HG03571 (cell line): ENCODE measurements around the gene KIF26A.

ENCODE experiments used
- ATAC-seq: cut with Tn5 transposase; IDR thresholded peaks from one replicate; pipeline ENCODE4 v1.9.1; 2021; ENCODE audit not compliant: unreplicated experiment

Gene KIF26A

DNA sequence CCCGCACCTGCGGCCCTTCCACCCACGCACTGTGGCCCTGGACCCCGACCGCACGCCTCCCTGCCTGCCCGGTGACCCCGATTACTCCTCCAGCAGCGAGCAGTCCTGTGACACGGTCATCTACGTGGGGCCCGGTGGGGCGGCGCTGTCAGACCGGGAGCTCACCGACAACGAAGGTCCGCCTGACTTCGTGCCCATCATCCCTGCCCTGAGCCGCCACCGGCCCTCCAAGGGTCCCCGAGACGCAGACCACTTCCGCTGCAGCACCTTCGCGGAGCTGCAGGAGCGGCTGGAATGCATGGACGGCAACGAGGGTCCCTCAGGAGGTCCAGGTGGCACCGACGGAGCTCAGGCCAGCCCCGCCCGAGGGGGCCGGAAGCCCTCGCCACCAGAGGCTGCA lies 36.7 kb downstream of the KIF26A start:
- ATAC-seq: no peak

DNA sequence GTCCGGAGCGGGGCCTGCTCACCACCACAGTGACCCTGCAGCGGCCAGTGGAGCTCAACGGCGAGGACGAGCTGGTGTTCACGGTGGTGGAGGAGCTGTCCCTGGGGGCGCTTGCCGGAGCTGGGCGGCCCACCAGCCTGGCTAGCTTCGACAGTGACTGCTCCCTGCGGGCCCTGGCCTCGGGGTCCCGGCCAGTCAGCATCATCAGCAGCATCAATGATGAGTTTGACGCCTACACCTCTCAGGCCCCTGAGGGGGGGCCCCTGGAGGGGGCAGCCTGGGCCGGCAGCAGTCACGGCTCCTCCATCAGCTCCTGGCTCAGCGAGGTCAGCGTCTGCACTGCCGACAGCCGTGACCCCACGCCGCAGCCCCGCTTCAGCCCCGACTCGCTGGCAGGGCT lies 37.4 kb downstream of the KIF26A start:
- no peak for ATAC-seq

DNA sequence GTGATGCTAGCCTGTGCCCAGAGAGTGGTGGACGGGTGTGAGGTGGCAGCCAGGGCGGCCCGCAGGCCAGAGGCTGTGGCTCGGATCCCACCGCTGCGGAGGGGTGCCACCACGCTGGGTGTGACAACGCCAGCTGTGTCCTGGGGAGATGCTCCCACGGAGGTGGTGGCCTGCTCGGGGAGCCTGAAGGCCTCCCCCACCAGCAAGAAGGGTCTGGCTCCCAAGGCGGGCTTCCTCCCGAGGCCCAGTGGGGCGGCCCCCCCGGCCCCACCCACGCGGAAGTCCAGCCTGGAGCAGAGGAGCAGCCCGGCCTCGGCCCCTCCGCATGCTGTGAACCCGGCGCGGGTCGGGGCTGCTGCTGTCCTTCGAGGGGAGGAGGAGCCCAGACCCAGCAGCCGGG lies 38.2 kb downstream of the KIF26A start:
- ATAC-seq: no peak

DNA sequence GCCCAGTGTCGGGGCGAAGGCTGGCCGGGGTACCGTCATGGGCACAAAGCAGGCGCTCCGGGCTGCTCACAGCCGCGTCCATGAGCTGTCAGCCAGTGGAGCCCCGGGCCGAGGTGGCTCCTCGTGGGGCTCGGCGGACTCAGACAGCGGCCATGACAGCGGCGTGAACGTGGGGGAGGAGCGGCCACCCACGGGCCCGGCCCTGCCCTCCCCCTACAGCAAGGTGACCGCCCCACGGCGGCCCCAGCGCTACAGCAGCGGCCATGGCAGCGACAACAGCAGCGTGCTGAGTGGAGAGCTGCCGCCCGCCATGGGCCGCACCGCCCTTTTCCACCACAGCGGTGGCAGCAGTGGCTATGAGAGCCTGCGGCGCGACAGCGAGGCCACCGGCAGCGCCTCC lies 39.0 kb downstream of the KIF26A start:
- ATAC-seq: no peak

DNA sequence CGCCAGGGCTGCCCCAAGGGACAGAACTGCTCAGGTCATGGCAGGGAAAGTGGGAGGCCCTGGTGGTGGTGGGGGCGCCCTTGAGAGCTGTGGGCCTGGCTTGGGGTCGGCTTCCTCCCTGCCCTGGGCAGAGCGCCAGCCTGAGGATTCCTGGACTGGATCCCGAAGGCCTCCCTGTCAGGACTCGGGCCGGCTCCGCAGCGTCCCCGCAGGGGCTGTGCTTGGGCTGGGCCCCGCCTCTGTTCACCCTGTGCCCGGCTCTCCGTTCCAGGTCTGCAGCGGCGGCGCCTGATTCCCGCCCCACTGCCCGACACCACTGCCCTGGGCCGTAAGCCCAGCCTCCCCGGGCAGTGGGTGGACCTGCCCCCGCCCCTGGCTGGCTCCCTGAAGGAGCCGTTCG lies 39.9 kb downstream of the KIF26A start:
- no peak for ATAC-seq

DNA sequence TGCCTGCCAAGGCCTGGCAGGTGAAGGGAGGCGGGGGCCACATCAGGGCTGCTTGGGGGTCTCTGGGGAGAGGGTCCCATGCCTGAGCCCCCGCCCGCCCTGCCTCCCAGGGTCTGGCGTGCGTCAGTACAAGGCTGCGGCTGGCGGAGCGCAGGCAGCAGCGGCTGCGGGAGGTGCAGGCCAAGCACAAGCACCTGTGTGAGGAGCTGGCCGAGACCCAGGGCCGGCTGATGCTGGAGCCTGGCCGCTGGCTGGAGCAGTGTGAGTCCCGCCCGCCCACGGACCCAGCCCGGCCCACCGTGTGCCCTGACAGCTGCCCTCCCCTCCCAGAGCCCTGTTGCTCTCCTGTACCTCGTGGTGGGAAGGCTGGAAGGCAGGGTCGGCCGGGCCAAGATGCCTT lies 40.7 kb downstream of the KIF26A start:
- no peak for ATAC-seq

DNA sequence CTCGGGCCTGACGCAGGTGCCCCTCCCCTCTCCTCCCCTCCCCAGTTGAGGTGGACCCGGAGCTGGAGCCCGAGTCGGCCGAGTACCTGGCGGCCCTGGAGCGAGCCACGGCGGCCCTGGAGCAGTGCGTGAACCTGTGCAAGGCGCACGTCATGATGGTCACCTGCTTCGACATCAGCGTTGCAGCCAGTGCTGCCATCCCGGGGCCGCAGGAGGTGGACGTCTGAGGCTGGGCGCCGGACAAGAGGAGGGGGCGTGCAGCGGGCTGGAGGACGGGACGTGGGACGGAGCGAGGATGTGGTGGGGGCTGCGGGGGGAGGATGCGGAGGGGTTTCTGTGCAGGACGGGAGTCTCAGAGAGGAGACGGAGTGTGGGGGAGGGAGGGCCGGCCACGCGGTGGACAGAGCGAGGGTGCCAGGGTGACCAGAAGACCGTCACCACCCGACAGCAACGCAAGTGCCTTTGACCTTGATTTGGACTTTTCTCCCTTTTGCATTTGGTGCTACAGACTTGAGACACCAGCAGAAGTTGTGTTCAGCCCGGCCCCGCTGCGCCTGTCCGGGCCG lies 41.3 kb downstream of the KIF26A start:
- ATAC-seq: no peak

DNA sequence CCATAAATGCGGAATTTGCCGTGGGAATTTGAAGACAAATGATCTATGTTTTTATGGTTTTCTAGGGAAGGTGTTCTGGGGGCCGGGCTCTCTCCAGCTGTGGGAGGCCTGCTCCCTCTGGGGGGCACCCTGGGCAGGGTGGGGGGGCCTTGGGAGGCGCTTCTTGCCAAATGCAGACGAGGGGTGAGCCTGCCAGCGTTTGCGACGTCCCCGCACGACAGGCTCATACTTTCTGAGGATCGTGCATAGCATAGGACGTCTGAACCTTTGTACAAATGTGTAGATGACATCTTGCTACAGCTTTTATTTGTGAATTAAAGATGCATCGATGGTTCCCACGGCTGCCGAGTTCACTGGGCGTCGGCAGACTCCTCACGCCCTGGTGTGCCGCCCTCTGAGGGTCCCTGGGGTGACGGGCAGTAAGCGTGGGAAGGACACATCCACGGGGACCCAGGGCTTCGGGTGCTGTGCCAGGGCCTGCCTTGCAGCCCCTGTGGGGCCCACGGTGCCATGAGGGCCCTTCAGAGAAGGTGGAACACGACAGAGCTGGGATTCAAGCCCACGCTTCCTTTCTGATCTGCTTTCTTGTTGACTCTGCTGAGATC lies 42.3 kb downstream of the KIF26A start:
- no peak for ATAC-seq

DNA sequence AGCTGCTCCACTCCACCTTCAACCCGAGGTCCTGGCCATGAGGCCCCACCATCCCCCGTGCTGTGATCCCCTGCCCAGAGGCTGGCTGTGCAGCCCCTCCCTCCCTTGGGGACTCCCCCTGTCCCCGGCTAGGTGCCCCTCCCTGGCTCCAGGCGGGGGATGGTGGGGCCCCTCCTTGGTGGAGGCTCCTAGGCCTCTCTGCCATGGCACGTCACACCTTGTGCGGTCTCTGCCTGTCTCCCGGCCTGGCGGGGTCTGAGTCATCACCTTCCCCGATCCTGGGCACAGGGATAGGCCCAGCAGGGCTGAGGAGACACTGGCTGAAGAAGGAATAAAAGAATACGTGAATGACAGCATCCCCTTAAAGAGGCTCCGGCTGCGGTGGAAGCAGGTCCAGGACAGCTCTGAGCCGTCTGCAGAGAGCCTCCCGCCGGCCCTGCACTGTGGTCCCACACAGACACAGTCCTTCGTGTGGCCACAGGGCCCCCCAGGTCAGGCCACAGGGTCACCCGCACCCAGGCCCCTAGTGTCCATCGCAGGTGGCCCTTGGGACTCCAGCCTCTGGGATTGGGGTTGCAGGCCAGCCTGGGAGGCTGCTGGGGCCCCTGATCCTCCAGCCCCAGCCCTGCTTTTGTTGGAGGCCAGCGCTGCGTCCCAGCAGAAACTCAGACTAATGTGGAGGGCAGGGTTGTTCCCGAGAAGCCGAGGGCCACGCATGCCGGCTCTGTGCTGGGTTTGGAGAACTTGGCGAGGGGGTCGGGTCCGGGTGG lies 43.6 kb downstream of the KIF26A start:
- ATAC-seq: no peak

DNA sequence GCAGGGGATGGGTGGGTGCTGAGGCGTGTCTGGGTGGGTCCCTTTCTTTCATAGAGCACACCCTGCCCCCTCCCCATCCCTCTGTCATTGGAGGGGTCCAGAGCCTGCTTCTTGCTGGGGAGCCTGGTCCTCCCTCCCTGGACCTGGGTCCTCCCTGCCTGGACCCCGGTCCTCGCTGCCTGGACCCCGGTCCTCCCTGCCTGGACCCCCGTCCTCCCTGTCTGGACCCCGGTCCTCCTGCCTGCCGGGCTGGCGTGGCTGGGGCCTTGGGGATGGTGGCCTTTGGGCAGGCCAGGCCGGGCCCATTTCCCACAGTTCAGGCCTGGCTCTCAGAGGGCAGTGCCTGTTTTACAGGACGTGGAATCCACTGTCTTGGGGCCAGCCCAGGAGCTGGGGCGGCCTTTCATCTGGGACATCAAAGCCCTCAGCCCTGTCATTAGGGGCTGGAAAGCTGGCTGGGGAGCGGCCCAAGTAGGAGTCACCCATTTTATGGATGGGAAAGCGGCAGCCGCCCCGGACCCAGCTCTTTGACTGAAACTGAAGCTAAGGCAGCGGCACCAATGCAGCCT lies 44.6 kb downstream of the KIF26A start:
- no peak for ATAC-seq

DNA sequence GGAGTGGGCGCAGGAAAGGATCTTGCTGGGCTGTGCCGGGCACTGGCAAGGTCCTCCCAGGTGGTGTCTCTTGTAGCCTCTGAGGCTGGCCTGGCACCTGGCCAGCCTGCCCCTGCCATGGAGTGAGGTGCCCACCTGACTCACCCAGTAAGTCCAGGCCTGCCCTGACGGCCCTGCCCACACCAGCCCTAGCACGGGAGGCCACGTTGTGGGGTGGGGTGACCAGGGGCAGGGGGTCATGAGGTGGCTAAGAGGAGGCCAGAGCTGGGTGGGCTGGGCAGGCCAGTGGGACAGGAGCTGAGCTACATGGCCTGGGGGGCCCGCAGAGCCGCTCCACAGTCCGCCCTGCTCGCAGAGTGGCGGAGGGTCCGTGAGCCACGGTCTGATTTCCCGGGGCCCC lies 45.4 kb downstream of the KIF26A start:
- no peak for ATAC-seq

DNA sequence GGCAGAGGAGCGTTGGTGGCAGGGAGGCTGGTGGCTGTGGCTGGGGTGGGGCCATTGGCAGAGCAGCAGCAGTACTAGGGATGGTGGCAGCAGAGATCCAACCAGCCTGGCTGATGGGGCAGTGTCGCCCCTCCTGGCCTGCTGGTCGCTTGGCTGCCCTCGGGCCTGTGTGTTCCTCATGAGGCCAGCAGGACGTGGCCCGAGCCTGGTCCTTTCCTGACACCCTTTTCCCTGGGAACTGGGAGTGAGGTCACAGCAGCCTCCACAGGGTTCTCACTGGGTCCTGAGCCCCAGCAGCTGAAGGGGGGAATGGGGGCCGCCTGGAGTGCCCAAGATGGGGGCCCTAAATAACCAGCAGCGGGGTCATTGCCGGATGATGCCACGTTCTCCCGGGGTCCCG lies 46.1 kb downstream of the KIF26A start:
- no peak for ATAC-seq

DNA sequence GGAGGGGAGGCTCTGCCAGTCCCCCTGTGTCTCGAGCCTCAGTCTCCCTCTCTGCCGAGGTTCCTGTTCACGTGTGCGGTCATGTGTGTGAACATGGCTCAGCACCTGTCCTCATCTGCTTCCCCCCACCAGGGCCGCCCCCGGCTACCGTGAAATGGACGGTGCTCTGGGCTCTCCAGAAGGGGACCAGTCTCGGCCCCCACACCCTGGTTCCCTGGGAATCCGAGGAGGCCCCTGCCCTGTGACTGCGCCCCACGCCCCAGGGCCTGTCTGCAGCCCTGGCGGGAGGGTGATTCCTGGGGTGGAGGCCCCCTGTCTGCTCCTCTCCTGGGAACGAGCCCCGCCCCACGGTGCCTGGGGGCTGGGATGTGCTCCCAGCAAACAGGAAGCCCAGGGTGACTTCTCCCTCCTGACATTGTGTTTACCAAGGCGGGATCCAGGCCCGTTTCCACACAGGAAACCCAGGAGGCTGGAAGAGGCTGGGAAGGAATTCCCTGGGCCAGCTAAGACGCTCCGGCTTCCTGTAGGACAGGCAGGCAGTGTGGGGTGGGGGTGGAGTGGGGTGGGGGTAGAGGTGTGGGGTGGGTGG lies 46.6 kb downstream of the KIF26A start:
- no peak for ATAC-seq

DNA sequence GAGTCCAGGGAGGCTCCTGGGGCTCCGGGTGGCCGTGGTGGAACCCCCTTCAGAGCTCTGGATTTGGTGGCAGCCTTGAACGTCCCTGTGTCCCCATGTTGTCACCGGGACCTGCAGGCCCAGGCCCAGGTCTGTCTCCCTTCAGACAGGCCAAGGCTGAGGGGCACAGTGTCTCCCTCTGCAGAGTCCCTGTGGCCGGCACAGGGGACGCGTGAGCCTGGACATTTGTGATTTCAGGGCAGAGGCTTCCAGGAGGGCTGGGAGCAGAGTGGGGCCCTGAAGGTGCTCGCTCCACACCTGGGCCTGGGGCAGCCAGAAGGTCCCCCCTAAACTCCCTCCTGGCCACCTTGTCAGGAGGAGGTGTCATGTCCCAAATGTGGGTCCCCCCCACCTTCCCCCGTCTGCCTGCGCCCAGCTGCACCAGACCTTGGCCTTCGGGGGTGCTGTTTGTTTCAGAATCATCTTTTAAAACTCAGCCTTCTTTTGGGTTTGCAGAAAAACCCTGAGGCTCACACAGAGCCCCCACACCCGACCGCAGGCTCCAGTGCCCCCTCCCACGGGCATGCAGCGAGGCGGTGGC lies 47.6 kb downstream of the KIF26A start:
- ATAC-seq: no peak

DNA sequence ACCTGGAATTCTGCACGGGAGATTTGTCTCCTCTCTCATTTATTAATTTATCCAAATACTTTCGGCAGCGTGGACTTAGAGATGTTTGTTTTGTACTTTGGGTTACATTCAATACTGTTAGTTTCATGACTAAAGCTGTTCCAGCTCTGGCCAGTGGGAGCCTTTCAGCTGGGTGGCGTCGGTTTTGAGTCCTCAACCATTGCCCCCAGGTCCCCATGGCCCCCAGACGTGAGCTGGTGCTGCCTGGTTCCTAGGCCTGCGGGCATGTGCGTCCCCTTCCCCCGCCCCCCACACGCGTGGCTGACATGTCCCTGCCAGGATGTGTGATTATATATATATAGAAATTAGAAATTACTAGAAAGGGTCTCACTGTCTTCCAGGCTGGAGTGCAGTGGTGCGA lies 48.2 kb downstream of the KIF26A start:
- ATAC-seq: no peak

DNA sequence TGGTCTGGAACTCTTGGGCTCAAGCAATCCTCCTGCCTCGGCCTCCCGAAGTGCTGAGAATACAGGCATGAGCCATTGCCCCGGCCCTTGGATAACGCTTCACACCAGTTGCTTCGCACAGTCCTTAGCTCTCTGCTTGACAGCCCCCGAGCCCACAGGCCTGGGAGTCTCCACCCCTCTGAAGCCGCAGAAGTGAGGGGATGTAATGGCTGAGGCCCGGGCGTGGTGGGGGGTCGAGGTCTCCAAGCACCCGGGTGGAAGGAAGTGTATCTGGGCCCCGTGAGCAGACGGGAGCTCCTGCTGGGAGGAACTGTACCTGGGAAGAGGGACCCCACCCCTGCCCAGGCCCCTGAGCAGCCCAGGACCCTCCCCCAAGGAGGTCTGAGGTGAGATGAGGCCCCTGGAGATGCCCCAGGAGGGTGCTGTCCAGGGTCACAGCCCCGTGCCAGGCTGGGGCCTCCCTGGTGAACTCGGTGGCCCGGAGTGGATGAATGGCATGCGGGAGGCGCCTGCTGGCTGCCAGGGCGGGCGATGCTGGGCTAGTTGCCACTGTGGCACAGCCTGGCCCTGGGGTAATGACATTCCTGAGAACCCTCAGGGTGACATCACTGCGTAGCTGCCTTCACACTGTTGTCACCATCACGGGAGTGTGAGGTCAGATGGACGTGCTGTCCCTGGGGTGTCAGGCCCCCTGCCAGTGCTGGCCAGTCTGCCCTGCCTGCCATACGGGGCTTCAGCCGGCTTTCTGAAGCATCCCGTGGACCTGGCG lies 48.9 kb downstream of the KIF26A start:
- ATAC-seq: no peak

DNA sequence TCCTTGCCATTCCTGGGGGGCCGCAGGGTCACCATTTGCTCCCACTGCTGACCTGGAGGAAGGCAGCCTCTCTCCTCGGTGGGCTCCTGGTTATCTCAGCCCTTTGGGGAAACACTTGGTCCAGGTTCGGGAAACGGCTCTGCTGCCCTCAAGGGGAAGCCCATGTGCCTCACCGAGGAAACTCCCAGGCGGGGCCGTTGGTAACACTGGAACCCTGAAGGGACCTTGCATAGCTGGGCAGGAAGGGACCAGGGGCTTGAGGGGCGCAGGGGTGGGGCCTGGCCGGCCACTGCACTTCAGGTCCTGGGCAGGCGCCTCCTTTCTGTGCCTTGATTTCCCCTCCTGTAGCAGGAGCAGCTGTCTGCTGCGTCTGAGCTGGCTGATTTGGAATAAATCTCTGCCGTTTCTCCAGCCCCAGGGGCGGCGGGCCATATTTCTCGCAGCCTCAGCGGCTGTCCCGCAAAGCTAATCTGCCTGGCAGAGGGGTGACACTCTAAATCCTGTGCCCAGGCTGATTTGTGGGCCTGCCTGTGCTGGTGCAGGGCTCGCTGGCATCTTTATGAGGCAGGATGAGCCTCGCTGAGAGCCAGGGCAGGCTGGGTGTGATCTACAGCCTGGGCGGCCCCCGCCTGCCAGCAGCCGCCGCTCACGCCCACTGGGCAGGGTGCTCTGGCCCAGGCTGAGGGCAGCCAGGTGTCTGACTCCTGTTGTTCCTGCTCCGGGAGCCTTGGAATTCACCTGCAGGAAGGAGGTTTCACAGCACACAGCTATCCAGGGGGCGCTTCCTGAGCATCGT lies 49.7 kb downstream of the KIF26A start:
- ATAC-seq: no peak

DNA sequence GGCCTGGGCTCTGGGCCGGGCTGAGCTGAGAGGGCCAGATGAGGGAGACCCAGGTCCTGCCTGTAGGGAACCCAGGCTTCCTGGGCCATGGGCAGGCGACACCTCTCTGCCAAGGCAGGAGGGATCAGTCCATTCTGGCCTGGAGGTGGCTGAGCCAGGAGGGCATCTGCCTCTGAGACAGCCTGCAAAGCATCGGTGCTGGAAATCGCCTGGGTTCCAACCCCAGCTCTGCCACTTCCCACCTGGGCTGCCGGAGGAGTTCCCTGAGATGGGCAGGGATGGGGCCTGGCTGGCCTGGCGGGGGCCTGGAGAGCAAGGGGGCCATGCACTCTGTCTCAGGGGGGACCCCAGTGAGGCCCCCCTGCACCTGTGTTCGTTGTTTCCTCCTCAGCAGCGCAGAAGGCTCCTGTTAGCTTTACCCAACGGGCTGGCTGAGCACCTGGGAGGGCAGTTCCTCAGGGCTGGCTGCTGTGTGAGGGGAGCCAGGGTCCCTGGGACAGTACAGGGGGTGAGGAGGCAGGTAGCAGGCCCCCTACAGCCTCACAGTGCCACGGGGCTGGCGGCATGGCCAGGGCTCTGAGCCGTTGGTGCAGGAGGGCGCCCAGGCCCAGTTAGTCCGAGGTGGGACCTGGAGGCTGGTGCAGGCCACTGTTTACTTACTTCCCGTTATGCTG lies 50.5 kb downstream of the KIF26A start:
- ATAC-seq: no peak

DNA sequence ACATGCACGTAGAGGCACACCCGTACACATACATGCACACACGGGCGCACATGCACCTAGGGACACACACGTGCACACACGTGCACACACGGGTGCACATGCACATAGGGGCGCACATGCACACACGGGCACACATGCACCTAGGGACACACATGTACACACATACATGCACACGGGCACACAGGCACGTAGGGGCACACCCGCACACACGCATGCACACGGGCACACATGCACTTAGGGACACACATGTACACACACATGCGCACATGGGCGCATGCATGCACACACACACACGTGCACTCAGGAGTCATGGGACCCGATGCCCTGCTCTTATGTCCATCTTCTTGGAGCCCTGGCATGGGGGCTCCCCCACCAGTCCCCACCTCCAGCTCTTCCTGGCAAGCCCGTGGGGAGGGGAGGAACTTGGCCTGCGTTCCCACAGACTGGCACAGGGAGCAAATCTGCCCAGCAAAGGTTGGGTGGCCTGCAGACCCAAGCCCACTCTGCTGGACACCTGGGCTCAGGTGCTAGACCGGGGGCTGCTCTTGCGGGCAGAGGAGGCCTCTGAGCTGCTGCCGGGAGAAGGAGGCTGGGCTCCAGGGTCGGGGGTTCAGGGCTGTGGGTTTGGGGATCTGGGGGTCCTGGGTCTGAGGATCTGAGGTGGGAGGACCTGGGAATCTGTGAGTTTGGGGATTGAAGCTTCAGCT lies 51.4 kb downstream of the KIF26A start:
- ATAC-seq: no peak
